HepG2 (cell line): Measurements from ENCODE around the gene CENPM. TPM values are rescaled to one million over a fixed set of nuclear protein-coding genes. Genes with fewer than 3 reads are reported as not detected.

Source experiments
- AHR ChIP-seq: IDR thresholded peaks from 2 replicates; pipeline ENCODE4 v1.6.1; 2018; ENCODE audit warnings: missing genetic modification reagents, missing compliant biosample characterization
- KMT2B ChIP-seq: IDR thresholded peaks from 2 replicates; pipeline ENCODE4 v1.6.1; 2016; ENCODE audit warnings: missing genetic modification reagents, missing compliant biosample characterization
- MBNL3 ChIP-seq: fragments of 250-450 bp; sonication (Bioruptor Pico); conservative IDR thresholded peaks from 2 replicates; pipeline ENCODE4 v1.8.0; 2022; ENCODE audit warnings: mild to moderate bottlenecking, inconsistent platforms
- NKX3-1 ChIP-seq: sonication (generic); formaldehyde crosslinking; IDR thresholded peaks from 2 replicates; pipeline ENCODE4 v1.5.0; 2020; ENCODE audit warnings: missing genetic modification reagents
- PLRG1 ChIP-seq: fragments of 450-650 bp; conservative IDR thresholded peaks from 2 replicates; pipeline ENCODE4 v1.6.1; 2016
- SAFB2 ChIP-seq: sonication (generic); formaldehyde crosslinking; IDR thresholded peaks from 2 replicates; pipeline ENCODE4 v1.5.1; 2020; ENCODE audit warnings: missing genetic modification reagents, low read depth, mild to moderate bottlenecking, borderline replicate concordance
- TCF7 ChIP-seq: sonication (generic); IDR thresholded peaks from 2 replicates; pipeline ENCODE4 v1.6.1; 2016; ENCODE audit warnings: antibody characterized with exemption, low read depth
- ZNF10 ChIP-seq: sonication (generic); formaldehyde crosslinking; IDR thresholded peaks from 2 replicates; pipeline ENCODE4 v1.4.0; 2020; ENCODE audit warnings: mild to moderate bottlenecking, low read depth, missing genetic modification reagents, borderline replicate concordance
- ZNF30 ChIP-seq: sonication (generic); formaldehyde crosslinking; IDR thresholded peaks from 2 replicates; pipeline ENCODE4 v1.5.0; 2020; ENCODE audit warnings: mild to moderate bottlenecking, missing genetic modification reagents
- ZNF33A ChIP-seq: sonication (generic); formaldehyde crosslinking; IDR thresholded peaks from 2 replicates; pipeline ENCODE4 v1.5.1; 2020; ENCODE audit warnings: missing genetic modification reagents, mild to moderate bottlenecking, moderate library complexity, borderline replicate concordance
- ZNF367 ChIP-seq: sonication (generic); formaldehyde crosslinking; IDR thresholded peaks from 2 replicates; pipeline ENCODE4 v1.4.0; 2020; ENCODE audit warnings: missing genetic modification reagents, borderline replicate concordance
- polyA plus RNA-seq, 8 experiments: library from polyadenylated mRNA; depleted of rRNA in 3 of 8; stranded (reverse) in 7 of 8; unstranded in 1 of 8; fragments of >200 nt; fragmentation: Illumina TruSeq in 4 of 8; extraction: Trizol in 4 of 8; gene quantifications; 2 replicates each; pipeline versions ENCODE4 v1.2.1 to v1.2.3, GENCODE V29; 2011 to 2016; ENCODE audit warnings: low read depth in 4 of 8, missing spikeins in 1 of 8, mixed read lengths in 1 of 8; ENCODE audit not compliant: insufficient read depth in 1 of 8
- total RNA-seq, 5 experiments: library from RNA; depleted of rRNA; stranded (reverse); fragments of >200 nt; fragmentation: Illumina TruSeq; extraction: Trizol; gene quantifications; 2 replicates each; pipeline ENCODE4 v1.2.3, GENCODE V29; 2016; ENCODE audit warnings: low read depth in 1 of 5
- TF ChIP-seq, protein P1 (sequence below): IDR thresholded peaks from 2 replicates; pipeline ENCODE4 v1.6.1; 2016; ENCODE audit warnings: low read depth, missing genetic modification reagents, missing compliant biosample characterization
- TF ChIP-seq, protein P2 (sequence below): sonication (generic); formaldehyde crosslinking; IDR thresholded peaks from 2 replicates; pipeline ENCODE4 v1.4.0; 2020; ENCODE audit warnings: missing genetic modification reagents, borderline replicate concordance
- TF ChIP-seq, protein P3 (sequence below): sonication (generic); formaldehyde crosslinking; conservative IDR thresholded peaks from 2 replicates; pipeline ENCODE4 v1.4.0; 2020; ENCODE audit warnings: missing genetic modification reagents

Gene CENPM
- total and polyA plus RNA-seq, 2 of the 13 experiments (the other 11 are each of a cell fraction or from before 2014, with no cell fraction given) = 11.2 to 37.3 TPM

DNA sequence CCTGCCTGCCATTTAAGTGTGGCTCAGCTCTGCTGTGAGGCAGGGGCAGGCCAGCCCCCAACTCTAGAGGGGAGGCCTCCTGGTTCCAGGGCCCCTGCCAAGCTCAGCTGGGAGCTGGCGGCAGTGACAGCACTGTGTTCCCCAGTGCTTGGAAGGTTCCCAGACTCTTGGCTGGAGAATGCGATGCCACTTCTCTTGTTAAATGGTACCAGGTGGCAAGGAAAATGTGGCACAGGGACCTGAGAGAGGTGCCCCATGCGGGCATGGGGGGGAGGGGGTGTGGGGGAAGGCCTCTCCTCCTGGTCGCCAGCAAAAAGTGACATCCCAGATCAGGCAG, 12.0 kb downstream of the CENPM start (continued):
- TF ChIP-seq, protein P1, sequence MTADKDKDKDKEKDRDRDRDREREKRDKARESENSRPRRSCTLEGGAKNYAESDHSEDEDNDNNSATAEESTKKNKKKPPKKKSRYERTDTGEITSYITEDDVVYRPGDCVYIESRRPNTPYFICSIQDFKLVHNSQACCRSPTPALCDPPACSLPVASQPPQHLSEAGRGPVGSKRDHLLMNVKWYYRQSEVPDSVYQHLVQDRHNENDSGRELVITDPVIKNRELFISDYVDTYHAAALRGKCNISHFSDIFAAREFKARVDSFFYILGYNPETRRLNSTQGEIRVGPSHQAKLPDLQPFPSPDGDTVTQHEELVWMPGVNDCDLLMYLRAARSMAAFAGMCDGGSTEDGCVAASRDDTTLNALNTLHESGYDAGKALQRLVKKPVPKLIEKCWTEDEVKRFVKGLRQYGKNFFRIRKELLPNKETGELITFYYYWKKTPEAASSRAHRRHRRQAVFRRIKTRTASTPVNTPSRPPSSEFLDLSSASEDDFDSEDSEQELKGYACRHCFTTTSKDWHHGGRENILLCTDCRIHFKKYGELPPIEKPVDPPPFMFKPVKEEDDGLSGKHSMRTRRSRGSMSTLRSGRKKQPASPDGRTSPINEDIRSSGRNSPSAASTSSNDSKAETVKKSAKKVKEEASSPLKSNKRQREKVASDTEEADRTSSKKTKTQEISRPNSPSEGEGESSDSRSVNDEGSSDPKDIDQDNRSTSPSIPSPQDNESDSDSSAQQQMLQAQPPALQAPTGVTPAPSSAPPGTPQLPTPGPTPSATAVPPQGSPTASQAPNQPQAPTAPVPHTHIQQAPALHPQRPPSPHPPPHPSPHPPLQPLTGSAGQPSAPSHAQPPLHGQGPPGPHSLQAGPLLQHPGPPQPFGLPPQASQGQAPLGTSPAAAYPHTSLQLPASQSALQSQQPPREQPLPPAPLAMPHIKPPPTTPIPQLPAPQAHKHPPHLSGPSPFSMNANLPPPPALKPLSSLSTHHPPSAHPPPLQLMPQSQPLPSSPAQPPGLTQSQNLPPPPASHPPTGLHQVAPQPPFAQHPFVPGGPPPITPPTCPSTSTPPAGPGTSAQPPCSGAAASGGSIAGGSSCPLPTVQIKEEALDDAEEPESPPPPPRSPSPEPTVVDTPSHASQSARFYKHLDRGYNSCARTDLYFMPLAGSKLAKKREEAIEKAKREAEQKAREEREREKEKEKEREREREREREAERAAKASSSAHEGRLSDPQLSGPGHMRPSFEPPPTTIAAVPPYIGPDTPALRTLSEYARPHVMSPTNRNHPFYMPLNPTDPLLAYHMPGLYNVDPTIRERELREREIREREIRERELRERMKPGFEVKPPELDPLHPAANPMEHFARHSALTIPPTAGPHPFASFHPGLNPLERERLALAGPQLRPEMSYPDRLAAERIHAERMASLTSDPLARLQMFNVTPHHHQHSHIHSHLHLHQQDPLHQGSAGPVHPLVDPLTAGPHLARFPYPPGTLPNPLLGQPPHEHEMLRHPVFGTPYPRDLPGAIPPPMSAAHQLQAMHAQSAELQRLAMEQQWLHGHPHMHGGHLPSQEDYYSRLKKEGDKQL (CRISPR knock-in tag) = no peak
- no peak for TF ChIP-seq NKX3-1 (CRISPR knock-in tag)
- TF ChIP-seq PLRG1 = no peak
- no peak for TF ChIP-seq ZNF30
- TF ChIP-seq TCF7 = no peak
- TF ChIP-seq, protein P2, sequence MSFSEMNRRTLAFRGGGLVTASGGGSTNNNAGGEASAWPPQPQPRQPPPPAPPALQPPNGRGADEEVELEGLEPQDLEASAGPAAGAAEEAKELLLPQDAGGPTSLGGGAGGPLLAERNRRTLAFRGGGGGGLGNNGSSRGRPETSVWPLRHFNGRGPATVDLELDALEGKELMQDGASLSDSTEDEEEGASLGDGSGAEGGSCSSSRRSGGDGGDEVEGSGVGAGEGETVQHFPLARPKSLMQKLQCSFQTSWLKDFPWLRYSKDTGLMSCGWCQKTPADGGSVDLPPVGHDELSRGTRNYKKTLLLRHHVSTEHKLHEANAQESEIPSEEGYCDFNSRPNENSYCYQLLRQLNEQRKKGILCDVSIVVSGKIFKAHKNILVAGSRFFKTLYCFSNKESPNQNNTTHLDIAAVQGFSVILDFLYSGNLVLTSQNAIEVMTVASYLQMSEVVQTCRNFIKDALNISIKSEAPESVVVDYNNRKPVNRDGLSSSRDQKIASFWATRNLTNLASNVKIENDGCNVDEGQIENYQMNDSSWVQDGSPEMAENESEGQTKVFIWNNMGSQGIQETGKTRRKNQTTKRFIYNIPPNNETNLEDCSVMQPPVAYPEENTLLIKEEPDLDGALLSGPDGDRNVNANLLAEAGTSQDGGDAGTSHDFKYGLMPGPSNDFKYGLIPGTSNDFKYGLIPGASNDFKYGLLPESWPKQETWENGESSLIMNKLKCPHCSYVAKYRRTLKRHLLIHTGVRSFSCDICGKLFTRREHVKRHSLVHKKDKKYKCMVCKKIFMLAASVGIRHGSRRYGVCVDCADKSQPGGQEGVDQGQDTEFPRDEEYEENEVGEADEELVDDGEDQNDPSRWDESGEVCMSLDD (CRISPR knock-in tag) = no peak
- TF ChIP-seq ZNF10 (CRISPR knock-in tag) = no peak
- no peak for TF ChIP-seq AHR
- TF ChIP-seq SAFB2 = no peak
- no peak for TF ChIP-seq ZNF33A (CRISPR knock-in tag)
- TF ChIP-seq, protein P3, sequence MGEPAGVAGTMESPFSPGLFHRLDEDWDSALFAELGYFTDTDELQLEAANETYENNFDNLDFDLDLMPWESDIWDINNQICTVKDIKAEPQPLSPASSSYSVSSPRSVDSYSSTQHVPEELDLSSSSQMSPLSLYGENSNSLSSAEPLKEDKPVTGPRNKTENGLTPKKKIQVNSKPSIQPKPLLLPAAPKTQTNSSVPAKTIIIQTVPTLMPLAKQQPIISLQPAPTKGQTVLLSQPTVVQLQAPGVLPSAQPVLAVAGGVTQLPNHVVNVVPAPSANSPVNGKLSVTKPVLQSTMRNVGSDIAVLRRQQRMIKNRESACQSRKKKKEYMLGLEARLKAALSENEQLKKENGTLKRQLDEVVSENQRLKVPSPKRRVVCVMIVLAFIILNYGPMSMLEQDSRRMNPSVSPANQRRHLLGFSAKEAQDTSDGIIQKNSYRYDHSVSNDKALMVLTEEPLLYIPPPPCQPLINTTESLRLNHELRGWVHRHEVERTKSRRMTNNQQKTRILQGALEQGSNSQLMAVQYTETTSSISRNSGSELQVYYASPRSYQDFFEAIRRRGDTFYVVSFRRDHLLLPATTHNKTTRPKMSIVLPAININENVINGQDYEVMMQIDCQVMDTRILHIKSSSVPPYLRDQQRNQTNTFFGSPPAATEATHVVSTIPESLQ (CRISPR knock-in tag) = no peak
- no peak for TF ChIP-seq KMT2B (CRISPR knock-in tag)
- TF ChIP-seq ZNF367 (CRISPR knock-in tag) = no peak
- no peak for TF ChIP-seq MBNL3 (CRISPR knock-in tag)
- TF ChIP-seq, all 625 proteins: peak for 0
